ENCODE measurements around the gene XDH.

Gene XDH

DNA sequence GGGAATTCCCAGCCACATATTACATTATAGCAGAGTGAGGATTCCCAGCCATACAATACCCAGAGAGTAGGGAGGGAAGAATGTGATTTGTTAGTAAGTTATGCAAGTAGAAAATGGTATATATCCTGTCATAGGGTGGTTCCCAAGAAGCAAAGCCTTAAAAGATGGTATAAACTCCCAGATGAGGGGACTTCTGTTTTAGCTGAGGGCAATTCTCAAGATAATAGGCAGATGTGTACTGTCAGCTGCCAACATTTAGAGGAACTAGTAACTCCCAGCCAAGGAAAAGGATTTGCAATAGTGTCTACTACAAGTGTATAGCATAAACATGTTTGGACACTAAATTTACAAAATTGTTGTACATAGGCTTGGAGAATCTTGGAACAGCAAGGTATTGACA is 86.5 kb downstream of the XDH start:
- no peak for DNase-seq
- no peak for ATAC-seq

DNA sequence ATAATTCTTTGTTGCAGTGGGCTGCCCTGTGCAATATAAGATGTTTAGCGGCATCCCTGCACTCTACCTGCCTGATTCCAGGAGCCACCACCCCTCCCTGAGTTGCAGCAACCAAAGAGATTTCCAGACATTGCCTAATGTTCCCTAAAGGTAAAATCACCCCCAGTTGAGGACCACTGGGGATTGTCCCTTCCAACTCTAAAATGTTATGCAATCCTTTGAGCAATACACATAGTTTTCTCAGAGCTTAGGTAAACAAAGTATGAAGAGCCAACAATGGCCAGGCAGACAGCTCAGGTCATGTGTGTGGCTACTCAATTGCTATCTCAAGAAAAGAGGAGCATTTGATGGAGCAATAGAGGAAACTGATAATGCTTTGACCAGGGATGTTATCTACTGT is 87.0 kb downstream of the XDH start:
- no peak for DNase-seq
- ATAC-seq, result no peak

DNA sequence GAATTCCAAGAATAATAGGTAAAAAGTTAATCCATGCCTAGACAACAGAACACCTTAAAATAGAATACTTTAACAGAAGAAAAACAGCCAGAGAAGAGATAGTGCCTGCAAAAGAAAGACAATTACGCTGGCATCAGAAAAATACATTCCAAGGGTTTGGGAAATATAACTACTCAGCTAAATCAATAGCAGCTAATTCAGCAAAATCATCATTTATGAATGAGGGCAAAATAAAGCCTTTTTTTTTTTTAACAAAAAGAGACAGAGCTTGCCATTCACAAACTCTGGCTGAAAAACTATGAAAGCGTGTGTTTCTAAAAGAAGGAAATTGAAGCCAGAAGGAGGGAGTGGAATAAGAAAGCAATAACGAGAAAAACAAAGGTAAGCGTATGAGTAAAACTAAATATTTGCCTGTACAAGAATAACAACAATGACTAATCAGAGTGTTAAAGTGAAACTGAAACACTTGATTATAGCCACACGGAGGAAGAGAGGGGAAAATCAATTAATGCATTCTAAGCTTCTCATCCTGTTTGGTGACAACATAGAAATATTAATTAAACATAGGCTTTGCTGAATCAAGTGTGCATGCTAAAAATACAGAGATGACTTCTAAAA is 90.4 kb downstream of the XDH start:
- no peak for DNase-seq
- ATAC-seq, result peak; percentile 56

DNA sequence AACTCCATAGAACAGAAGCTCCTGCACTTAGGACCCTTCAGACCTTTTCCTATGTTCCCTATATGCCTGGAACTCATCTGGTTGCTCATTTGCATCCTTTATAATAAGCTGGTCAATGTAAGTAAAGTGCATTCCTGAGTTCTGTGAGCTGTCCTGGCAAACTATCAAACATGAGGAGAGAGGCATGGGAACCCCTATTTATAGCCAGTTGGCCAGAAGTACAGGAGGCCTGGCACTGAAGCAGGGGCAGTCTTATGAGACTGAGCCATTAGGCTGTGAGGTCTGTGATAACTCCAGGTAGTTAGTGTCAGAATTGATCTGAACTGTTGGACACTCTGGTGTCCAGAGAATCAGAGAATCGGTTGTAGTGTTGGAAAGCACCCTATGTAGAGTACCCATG is 92.2 kb downstream of the XDH start:
- DNase-seq (no peak), ATAC-seq (no peak)

DNA sequence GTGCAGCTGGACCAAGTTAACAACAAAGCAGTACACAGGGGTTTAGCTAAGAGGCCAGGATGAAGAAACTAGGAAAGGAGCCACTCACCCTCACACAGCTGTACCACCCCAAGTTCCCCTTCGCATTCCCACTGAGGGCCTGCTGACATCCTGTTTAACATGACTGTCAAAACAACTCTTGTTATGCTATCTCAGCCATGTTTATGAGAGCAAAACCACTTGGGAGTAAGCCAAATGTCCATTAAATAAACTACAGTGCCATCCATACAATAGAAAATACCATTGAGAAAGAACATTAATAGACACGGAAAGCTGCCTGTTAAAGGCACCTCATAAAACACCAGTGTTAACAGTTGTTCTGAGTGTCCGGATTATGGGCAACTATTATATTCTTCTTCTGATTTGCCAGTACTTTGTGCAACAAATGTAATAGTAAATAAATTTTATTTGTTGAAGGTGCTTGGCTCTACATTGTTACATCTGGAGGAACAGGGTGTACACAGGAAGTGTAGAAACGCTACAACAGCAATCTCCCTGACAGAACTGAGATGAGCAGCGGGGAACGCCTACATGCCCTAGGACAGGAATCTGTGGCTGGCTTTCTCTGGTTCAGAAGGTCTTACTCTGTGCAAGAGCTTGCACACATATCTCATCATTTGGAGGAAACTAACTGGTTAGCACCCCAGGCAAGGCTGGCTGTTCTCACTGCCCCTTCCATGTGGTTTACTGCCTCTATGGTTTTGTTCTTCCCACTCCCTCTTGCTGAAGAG is 95.0 kb downstream of the XDH start:
- ATAC-seq (peak; percentile 66), DNase-seq (peak; percentile 20)

DNA sequence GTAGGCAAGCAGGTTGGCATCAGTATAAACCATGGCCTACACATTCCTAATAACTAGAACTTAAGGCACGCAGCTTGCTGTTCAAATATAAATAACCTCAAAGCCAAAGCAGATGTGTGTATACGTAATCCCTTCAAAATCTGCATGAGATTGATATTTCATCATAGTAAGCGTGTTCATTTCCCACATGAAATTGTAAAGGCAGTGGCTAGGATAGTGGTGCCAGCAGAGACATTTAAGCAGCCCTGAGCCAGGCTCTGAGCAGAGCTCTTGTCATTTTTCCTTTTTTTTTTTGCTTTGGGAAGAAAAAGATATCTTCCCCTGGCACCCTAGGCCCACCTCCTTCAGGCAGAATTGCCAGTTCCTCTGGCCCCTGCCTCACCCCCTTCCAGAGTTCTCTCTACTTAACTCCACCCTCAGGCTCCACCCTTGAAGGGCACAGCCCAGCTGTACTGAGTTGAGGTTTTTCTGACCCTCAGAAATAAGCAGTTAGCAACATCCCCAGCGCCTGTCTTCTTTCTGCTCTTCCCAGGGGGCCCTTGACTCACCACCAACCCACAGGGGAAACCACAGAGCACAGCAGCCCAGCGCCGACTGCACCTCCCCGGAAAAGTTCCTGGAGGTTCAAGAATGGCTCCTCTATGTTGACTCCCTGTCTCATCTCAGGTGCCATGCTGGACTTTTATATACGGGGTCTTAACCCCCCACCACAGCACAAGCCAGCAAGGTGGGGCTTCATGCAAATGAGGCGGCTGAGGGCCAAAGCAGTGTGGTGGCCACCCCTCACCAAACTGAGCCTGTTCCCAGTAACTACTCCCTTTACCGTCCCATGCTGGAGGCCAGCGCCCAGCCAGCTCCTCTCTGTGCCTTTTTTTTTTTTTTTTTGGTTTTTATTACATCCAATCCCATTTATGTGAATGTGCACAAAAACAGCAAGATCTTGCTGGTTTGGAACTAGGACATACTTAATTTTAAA is 95.9 kb downstream of the XDH start:
- ATAC-seq, result peak; percentile 91
- DNase-seq, result peak; percentile 61

DNA sequence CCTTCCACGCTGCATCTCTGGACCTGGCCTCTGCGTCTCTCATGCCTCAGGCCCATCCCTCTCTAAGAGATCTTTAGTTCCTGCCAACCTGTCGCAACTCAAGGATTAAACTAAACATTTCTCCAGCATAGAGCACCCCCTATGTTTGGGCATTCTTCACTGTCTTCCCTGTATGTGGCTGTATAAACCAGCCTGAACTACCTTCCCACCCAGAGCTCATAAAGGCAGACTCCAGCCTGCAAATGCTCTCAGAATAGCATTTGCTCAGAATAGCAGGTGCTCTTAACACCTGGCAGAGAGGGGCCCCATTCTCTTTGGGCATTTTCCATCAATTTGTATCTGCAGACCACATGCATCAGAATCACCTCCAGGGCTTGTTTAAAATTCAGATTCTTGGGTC is 97.1 kb downstream of the XDH start:
- no peak for ATAC-seq
- DNase-seq, result no peak

DNA sequence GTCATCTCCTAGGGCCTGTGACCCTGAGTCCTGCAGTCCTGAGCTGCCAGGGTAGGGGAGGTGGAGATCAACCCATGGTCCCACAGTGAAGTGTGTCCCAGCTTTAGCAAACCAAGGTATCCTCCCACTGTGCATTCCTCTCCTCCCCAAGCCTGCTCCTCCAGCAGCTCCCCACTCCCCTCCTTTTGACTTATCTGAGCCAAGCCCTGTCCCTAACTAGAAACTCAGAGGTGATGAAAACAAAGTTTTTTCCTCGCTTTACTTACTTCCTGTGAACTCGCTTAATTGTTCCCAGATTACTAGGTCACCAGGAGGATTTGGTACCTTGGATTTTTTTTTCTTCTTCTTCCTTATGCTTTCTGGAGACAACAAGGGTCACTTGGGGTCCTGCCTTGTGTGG is 99.8 kb downstream of the XDH start:
- no peak for ATAC-seq
- no peak for DNase-seq

DNA sequence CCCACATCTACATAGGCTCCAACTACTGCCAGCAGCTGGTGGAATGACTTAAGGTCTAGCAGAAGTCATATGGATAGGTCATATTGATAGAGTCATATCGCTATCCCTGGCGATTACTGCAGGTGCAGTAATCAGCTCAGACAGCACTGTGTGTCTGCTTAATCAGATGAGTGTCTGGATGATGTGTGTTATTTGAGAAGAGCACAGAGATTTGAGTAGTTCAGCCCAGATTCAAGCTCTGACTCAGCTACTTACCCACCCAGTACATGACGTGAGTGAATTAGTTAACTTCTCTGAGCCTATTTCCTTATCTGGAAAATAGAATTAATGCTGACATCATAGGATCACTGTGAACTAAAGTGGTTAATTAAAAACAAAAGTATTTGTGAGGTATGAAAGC is 101.6 kb downstream of the XDH start:
- DNase-seq (no peak), ATAC-seq (no peak)

DNA sequence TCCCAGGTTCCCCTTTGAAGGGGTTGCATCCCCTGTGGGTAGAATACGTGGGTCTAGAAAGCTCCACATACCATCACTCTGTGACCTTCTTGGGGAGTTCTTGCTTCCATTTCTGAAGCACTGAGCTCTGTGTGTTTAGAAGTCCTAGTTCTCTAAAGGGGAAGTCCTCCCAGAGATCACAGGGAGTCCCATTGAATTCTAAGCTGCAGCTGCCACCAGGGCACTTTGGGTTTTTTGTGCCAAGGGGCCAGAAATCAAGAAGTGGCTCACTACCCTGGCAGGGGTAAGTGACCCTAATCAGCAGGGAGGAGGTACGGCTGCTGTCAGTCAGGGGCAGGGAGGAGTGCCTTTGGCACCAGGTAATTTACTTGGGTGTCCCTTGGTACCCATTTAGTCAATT is 109.7 kb downstream of the XDH start:
- ATAC-seq, result no peak
- DNase-seq, result no peak

DNA sequence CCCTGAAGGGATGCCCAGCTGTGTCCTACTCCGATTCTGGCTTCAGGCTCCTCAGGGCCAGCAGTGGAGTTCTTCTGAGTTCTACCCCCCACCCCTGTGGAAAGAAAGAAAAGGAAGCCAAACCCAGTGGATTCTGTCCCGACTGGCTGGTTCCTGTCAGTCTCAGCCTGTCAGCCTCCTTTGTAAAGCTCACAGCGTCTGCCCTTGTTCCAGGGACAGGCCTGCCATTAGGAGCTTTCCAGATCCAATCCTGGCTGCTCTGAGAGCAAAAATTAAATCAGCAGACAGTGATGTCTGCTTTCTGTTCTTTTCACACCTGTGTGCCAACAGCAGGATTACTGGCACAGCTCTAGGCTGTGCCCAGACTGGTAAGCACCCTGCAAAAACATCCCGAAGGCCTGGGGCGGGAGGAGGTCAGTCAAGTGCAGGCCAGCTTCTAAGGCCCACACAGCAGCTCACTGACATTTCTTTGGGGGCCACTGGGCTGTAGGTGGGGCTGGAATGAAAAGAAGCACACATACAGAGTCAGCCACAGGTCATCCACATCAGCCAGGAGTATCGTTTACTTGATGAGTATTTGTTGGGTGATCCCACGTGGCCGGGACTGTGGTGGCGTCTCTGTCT is 111.5 kb downstream of the XDH start:
- no peak for ATAC-seq
- DNase-seq, result no peak

DNA sequence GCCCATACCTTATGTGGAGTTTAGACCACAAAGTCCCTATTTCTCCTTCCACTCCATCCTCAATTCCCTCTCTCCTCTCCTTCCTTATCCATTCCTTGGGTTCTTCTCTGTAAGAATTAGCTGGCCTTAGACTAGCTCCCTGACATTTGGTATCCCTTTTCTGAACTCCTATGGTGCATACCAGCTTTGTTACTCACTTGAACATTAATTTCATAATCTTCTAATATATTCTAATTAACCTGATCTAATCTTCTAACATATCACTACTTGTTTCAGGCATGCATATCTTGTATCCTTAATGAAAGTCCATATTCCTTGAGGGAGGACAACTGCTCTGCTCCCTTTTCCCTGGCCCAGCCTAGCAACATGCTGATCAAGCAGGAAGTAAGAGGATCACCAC is 114.2 kb downstream of the XDH start:
- ATAC-seq, result no peak
- no peak for DNase-seq

DNA sequence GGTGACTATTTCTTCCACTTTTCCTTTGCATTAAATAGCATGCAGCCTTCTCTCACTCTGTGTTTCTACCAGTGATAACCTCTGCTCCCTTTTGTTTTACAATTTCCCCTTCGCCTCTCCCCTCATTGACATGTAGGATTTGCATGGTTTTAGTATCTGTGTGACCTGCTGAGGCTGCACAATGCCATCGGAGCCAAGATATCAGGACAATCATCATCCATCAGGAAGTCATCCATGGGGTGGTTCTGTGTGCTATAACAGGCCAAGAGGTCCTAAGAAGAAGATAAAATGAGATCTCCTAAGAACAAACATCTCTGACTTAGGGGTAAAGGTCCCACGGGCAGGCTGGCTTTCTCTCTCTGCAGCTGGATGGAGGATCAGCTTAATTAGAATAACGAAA is 115.0 kb downstream of the XDH start:
- DNase-seq (no peak), ATAC-seq (no peak)

DNA sequence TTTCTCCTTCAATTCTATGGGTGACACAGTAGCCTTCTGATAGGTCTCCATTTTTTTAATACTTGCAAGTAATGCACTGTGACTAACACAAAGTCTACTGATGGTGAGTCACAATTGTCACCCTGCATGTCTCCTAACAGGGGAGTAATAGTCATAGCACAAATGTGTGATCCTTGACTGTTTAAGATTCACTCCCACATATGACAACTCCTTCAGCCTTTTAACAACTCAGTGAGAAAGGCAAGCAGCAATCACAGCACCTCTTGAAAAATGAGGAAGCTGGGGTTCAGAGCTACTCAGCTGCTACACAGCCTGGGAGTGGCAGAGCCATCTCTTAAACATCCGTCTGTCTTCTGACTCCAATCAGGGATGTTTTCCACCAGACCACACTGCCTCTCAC is 116.8 kb downstream of the XDH start:
- DNase-seq (no peak), ATAC-seq (peak; percentile 87)

DNA sequence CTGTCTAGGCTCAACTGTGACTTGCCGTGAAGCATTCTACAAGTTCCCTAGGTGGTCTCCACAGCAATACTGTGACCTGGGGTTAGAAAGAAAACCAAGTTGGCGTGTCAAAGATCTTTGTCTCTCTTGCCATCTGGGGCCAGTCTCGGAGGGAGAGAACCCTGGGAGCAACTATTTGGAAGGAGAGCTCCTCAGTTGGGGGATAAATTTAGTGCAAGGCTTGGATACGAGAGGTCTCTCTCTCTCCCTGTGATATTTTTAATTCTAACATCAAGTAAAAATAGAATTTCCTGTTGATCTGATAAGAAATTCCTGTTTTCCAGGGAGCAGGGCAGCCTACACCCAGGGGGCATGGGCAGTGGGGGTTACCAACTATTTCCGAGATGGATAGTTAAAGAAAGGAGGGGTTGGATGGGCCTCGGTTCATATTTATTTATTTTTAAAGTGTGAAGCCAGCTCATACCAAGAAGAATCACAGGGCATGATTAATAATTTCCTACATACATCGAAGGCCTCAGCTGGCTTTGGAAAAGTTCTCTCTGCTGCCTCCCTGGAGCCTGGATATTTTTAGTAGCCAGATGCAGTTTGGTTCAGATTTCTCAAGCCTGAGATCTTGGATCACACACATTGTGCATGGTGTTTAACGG is 117.8 kb downstream of the XDH start:
- ATAC-seq (no peak), DNase-seq (no peak)

DNA sequence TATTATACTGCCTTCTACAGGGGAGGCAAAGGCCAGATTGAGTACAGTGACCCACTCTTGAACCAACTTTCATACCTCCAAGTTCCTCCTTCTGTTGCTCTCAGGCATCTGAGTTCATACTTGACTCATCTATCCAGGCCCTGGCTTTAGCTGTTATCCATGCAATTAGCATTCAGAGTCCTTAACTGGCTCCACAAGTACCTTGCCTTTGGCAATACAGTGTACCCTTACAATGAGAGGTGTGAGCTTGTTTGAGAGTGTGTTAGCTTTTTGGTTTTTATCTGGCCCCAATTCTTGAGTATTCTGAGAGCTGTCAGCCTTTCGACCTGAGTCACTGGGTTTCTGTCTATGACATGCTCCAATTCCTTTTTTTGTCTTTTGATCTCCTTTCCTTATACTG is 120.3 kb downstream of the XDH start:
- ATAC-seq (no peak), DNase-seq (no peak)

DNA sequence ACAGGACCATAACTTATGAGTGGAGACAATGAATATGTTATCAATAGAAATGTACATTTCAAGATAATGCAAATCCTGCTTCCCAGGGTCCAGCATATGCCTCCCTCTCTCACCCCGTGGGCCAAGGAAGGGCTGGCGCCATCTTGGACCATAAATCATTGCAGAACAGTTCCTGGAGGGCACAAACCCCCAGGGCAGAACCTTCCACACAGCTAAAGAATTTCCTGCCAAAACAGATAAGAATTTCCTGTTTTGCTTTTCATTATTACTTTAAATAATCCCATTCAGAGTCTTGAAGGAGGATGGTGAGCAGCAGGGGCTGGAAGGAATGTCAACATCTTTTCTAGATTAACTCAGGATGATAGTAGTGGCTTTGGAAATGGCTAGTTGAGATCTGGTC is 126.9 kb downstream of the XDH start:
- no peak for DNase-seq
- no peak for ATAC-seq

DNA sequence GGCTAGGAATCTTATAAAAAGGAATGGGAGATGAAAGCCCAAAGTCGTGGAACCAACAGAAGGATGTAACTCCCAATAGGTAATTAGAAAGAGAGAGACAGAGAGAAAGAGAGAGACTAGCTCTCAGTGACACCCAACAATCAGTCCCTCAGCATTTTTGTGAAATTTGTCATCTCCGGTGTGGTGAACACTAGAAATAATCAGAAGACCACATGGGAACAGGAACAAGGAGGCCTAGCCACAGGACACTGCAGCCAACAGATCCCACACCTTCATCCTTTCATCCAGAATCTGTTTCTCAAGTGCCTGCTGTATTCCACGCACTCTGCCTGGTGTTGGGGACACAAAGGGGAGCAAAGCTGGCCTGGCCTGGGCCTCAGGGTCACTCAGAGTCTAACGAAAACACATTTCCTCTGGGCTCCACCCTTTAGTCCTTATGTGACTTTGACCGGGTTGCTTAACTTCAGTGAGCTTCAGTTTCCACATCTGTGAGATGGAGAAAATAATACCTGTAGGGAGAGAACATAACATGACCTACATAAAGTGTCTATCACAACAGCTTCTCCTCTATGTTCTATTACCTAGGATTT is 127.5 kb downstream of the XDH start:
- no peak for DNase-seq

DNA sequence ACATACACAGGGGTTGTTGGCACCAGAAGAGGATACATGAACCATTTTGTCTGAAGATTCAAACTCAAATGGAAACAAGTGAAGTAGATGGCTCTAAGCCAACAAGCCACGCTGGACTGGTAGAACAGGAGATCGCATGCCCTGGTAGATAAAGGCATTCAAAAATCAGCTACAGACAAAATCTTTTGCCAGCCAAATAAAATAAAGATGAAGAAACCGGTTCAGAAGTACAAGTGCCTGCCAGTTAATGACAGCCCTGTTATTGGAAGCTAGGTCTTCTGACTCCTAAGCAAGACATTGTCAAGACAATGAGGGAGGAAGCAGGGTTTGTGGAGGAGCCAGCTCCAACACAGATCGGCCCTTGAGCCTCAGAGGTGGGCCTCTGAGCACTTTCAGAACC is 128.3 kb downstream of the XDH start:
- no peak for DNase-seq
- no peak for ATAC-seq

More for the DNA sequence above, 127.5 kb downstream of the XDH start:
- ATAC-seq, result no peak

All from stimulated activated naive CD8-positive, alpha-beta T cell treated with anti-CD3 and anti-CD28 coated beads, Interleukin-15, Interleukin-2, amounts not matched to agents 100 U/mL and 50 U/mL, for 24 hours (primary cell).